HCT116 (cell line): ENCODE results near the gene ZNF76.

Experiments
- CTCF ChIP-seq, 3 experiments: fragments of 200-600 bp in 1 of 3; sonication (generic) in 1 of 3; IDR thresholded peaks in 2 of 3; conservative IDR thresholded peaks in 1 of 3; 2 replicates each; pipeline ENCODE4 v1.5.1; 2012 to 2017; ENCODE audit warnings: low read depth in 2 of 3, low read length in 2 of 3, antibody characterized with exemption in 1 of 3, borderline replicate concordance in 1 of 3, control low read depth in 1 of 3, mild to moderate bottlenecking in 1 of 3, mixed read lengths in 1 of 3, mixed run types in 1 of 3, moderate library complexity in 1 of 3; ENCODE audit not compliant: insufficient read depth in 1 of 3
- POLR2A ChIP-seq: IDR thresholded peaks from 2 replicates; pipeline ENCODE4 v1.7.0; 2011; ENCODE audit warnings: borderline replicate concordance; ENCODE audit not compliant: insufficient read depth, insufficient read length; ENCODE audit errors: extremely low read depth
- POLR2AphosphoS5 ChIP-seq: IDR thresholded peaks from 2 replicates; pipeline ENCODE4 v1.6.1; 2011; ENCODE audit warnings: mild to moderate bottlenecking, low read depth, low read length, moderate library complexity
- SP1 ChIP-seq: IDR thresholded peaks from 2 replicates; pipeline ENCODE4 v1.6.1; 2012; ENCODE audit warnings: low read depth

GRCh38 chr6:35305117-35305516 is 45.6 kb downstream of the ZNF76 start:
- TF ChIP-seq SP1 (no peak), POLR2A (no peak), CTCF (IDR thresholded peaks at IDR 0.05 in 2 of 3, conservative IDR thresholded peaks at IDR 0.05 in 1 of 3; ENCODE audit: borderline replicate concordance in 1 of 3, insufficient read depth in 1 of 3, low read depth in 2 of 3, low read length in 2 of 3) (no peak), POLR2AphosphoS5 (no peak)
